Neural cell (in vitro differentiated cells): ENCODE data around the gene RWDD2A. TPM values are rescaled to one million over a fixed set of nuclear protein-coding genes. Genes with fewer than 3 reads are reported as not detected.

Experiments used
- H2AFZ ChIP-seq: fragments of 200-600, 300-800 bp; sonication (generic), shearing (Covaris generic); 2 replicates; pipeline ENCODE4 v1.6.0; 2014; ENCODE audit warnings: low read depth, mild to moderate bottlenecking, antibody characterized with exemption, low read length, moderate library complexity
- H3F3A ChIP-seq: fragments of 200-600 bp; shearing (Covaris generic); 2 replicates; pipeline ENCODE4 v1.6.1; 2016; ENCODE audit warnings: mild to moderate bottlenecking, moderate library complexity, mixed read lengths, antibody characterized with exemption, low read length; ENCODE audit not compliant: insufficient read depth, poor library complexity, severe bottlenecking
- H3K27ac ChIP-seq: fragments of 200-600, 300-800 bp; sonication (generic), shearing (Covaris generic); 2 replicates; pipeline ENCODE4 v1.5.1; 2014; ENCODE audit warnings: mild to moderate bottlenecking, low read length, moderate library complexity
- H3K27me3 ChIP-seq: fragments of 300-800, 200-600 bp; sonication (generic), shearing (Covaris generic); 2 replicates; pipeline ENCODE4 v1.6.0; 2014; ENCODE audit warnings: mild to moderate bottlenecking, low read depth, low read length, moderate library complexity; ENCODE audit not compliant: insufficient read depth
- H3K36me3 ChIP-seq: fragments of 300-800, 200-600 bp; sonication (generic), shearing (Covaris generic); 2 replicates; pipeline ENCODE4 v1.5.1; 2014; ENCODE audit warnings: mild to moderate bottlenecking, antibody characterized with exemption, low read length, moderate library complexity; ENCODE audit not compliant: insufficient read depth
- H3K4me2 ChIP-seq: fragments of 300-800, 200-600 bp; sonication (generic), shearing (Covaris generic); 2 replicates; pipeline ENCODE4 v1.6.0; 2014; ENCODE audit warnings: mild to moderate bottlenecking, low read length
- H3K4me3 ChIP-seq: fragments of 300-800, 200-600 bp; sonication (generic), shearing (Covaris generic); 2 replicates; pipeline ENCODE4 v1.5.1; 2014; ENCODE audit warnings: mild to moderate bottlenecking, low read length, moderate library complexity
- H3K79me2 ChIP-seq: fragments of 200-600 bp; shearing (Covaris generic); replicated peaks from 2 replicates; pipeline ENCODE4 v1.6.0; 2014; ENCODE audit warnings: mild to moderate bottlenecking, low read length, moderate library complexity; ENCODE audit not compliant: insufficient read depth
- H3K9ac ChIP-seq: fragments of 300-800, 200-600 bp; sonication (generic), shearing (Covaris generic); 2 replicates; pipeline ENCODE4 v1.6.1; 2016; ENCODE audit warnings: mild to moderate bottlenecking, low read length, mixed read lengths
- H3K9me2 ChIP-seq: fragments of 200-600 bp; shearing (Covaris generic); 2 replicates; pipeline ENCODE4 v1.6.1; 2016; ENCODE audit warnings: mild to moderate bottlenecking, low read length, mixed read lengths; ENCODE audit not compliant: insufficient read depth
- H3K9me3 ChIP-seq: fragments of 200-600, 300-800 bp; sonication (generic), shearing (Covaris generic); 2 replicates; pipeline ENCODE4 v1.6.1; 2016; ENCODE audit warnings: mild to moderate bottlenecking, mixed run types, low read length, moderate library complexity, mixed read lengths
- H4K20me1 ChIP-seq: fragments of 200-600 bp; shearing (Covaris generic); 2 replicates; pipeline ENCODE4 v1.6.1; 2016; ENCODE audit warnings: mild to moderate bottlenecking, mixed run types; ENCODE audit not compliant: insufficient read depth
- CTCF ChIP-seq: fragments of 450-650 bp; IDR thresholded peaks from 2 replicates; pipeline ENCODE4 v1.5.1; 2014; ENCODE audit warnings: antibody characterized with exemption, mild to moderate bottlenecking, moderate library complexity; ENCODE audit not compliant: poor library complexity, severe bottlenecking
- EP300 ChIP-seq: fragments of 450-650 bp; conservative IDR thresholded peaks from 2 replicates; pipeline ENCODE4 v1.6.1; 2014; ENCODE audit warnings: antibody characterized with exemption, mild to moderate bottlenecking, moderate library complexity; ENCODE audit not compliant: poor library complexity, severe bottlenecking
- EZH2 ChIP-seq: fragments of 200-600, 300-800 bp; shearing (Covaris generic), sonication (generic); IDR thresholded peaks from 2 replicates; pipeline ENCODE4 v1.6.1; 2014; ENCODE audit warnings: antibody characterized with exemption, low read length, borderline replicate concordance, mild to moderate bottlenecking; ENCODE audit not compliant: insufficient read depth, poor library complexity, severe bottlenecking
- MXI1 ChIP-seq: fragments of 450-650 bp; conservative IDR thresholded peaks from 2 replicates; pipeline ENCODE4 v1.6.1; 2014; ENCODE audit warnings: antibody characterized with exemption, mild to moderate bottlenecking; ENCODE audit not compliant: poor library complexity, severe bottlenecking
- POLR2AphosphoS5 ChIP-seq: IDR thresholded peaks from 2 replicates; pipeline ENCODE4 v1.6.1; 2012
- REST ChIP-seq: IDR thresholded peaks from 2 replicates; pipeline ENCODE4 v1.6.1; 2012; ENCODE audit warnings: borderline replicate concordance
- SMC3 ChIP-seq: fragments of 450-650 bp; conservative IDR thresholded peaks from 2 replicates; pipeline ENCODE4 v1.6.1; 2014; ENCODE audit warnings: antibody characterized with exemption, mild to moderate bottlenecking, moderate library complexity; ENCODE audit not compliant: poor library complexity
- TAF1 ChIP-seq: IDR thresholded peaks from 2 replicates; pipeline ENCODE4 v1.6.1; 2012; ENCODE audit warnings: low read depth
- polyA plus RNA-seq: library from polyadenylated mRNA; depleted of rRNA; stranded (reverse); fragments of >200 nt; gene quantifications from 2 replicates; pipeline ENCODE4 v1.2.3, GENCODE V29; 2014

The RWDD2A gene
- polyA plus RNA-seq, 1 donor from 2014 or later, result 6.6 TPM

- Histone ChIP-seq H4K20me1 (no peaks in the 10 kb centered on the region), H3K4me2 (no peak overlapping the region), H2AFZ (no peak overlapping the region)
Observed at GRCh38 chr6:83199863-83200225, 6.7 kb downstream of the RWDD2A start.

GRCh38 chr6:83202031-83202430 is 8.9 kb downstream of the RWDD2A start:
- Histone ChIP-seq H3K4me2 (no peak overlapping the region), H3K9me3 (no peaks in the 10 kb centered on the region), H2AFZ (no peak overlapping the region), H3K36me3 (no peaks in the 10 kb centered on the region), H4K20me1 (no peaks in the 10 kb centered on the region), H3K4me3 (no peak overlapping the region), H3K79me2 (no peaks in the 10 kb centered on the region), H3K9me2 (no peaks in the 10 kb centered on the region), H3K9ac (no peak overlapping the region), H3K27ac (no peak overlapping the region), H3K27me3 (no peaks in the 10 kb centered on the region), H3F3A (no peaks in the 10 kb centered on the region)
- no peak for TF ChIP-seq CTCF
- TF ChIP-seq EP300, result no peak
- no peak for TF ChIP-seq MXI1
- TF ChIP-seq REST, result no peak
- no peak for TF ChIP-seq SMC3
- TF ChIP-seq EZH2, result no peak
- TF ChIP-seq POLR2AphosphoS5, result no peak
- TF ChIP-seq TAF1, result no peak

More at GRCh38 chr6:83199863-83200225, 6.7 kb downstream of the RWDD2A start:
- no peak overlapping the region for H3K9ac ChIP-seq
- no peaks in the 10 kb centered on the region for H3K9me2 ChIP-seq
- peaks cover 6% of the 10 kb centered on the region for H3K36me3 ChIP-seq
- no peaks in the 10 kb centered on the region for H3K79me2 ChIP-seq
- TF ChIP-seq TAF1, result no peak
- TF ChIP-seq CTCF, result no peak
- TF ChIP-seq POLR2AphosphoS5, result no peak
- no peak for TF ChIP-seq REST
- TF ChIP-seq MXI1, result no peak
- H3K9me3 ChIP-seq, result no peaks in the 10 kb centered on the region
- no peaks in the 10 kb centered on the region for H3F3A ChIP-seq
- no peak overlapping the region for H3K27ac ChIP-seq
- no peaks in the 10 kb centered on the region for H3K27me3 ChIP-seq
- H3K4me3 ChIP-seq, result no peak overlapping the region
